Measurements from ENCODE around the gene UCP3.

UCP3 gene

GRCh38 chr11:74017631-74018030 lies 8.7 kb upstream of the UCP3 start:
- DNase-seq, result no peak

GRCh38 chr11:74015919-74016684 lies 7.2 kb upstream of the UCP3 start:
- no peak for DNase-seq

- DNase-seq, result peak in 1 of 2 donors; percentile 25
Measured at GRCh38 chr11:74014880-74015279, 6.0 kb upstream of the UCP3 start.

GRCh38 chr11:74013141-74013540 lies 4.3 kb upstream of the UCP3 start:
- no peak for DNase-seq

GRCh38 chr11:74012074-74012809 lies 3.4 kb upstream of the UCP3 start:
- no peak for DNase-seq

- peak in 1 of 2 donors; percentile 8 for DNase-seq
Measured at GRCh38 chr11:74011360-74012073, 2.6 kb upstream of the UCP3 start.

GRCh38 chr11:74010306-74011300 lies 1.7 kb upstream of the UCP3 start:
- DNase-seq, result peak in 1 of 2 donors; percentile 12

- no peak for DNase-seq
Measured at GRCh38 chr11:74009675-74010305, 905 bp upstream of the UCP3 start.

GRCh38 chr11:74009230-74009547 lies 304 bp upstream of the UCP3 start:
- no peak for DNase-seq

GRCh38 chr11:74007691-74008372 lies 1.1 kb downstream of the UCP3 start:
- no peak for DNase-seq

GRCh38 chr11:74006743-74007304 lies 2.1 kb downstream of the UCP3 start:
- no peak for DNase-seq

- no peak for DNase-seq
Measured at GRCh38 chr11:74005721-74006517, 3.0 kb downstream of the UCP3 start.

- no peak for DNase-seq
Measured at GRCh38 chr11:74004759-74005615, 3.9 kb downstream of the UCP3 start.

- DNase-seq, result no peak
Measured at GRCh38 chr11:74004046-74004695, 4.7 kb downstream of the UCP3 start.

GRCh38 chr11:74002832-74003231 lies 6.1 kb downstream of the UCP3 start:
- no peak for DNase-seq

GRCh38 chr11:74001822-74002286 lies 7.0 kb downstream of the UCP3 start:
- no peak for DNase-seq

- no peak for DNase-seq
Measured at GRCh38 chr11:74000307-74001133, 8.4 kb downstream of the UCP3 start.

All from bone marrow (tissue), 2 donors.